HEK293 (cell line): Measurements from ENCODE around the gene PKIB.

ENCODE experiments used
- CTCF ChIP-seq: fragments of 450-650 bp; formaldehyde crosslinking; IDR thresholded peaks from 2 replicates; pipeline ENCODE4 v1.5.1; 2016; ENCODE audit warnings: missing biosample characterization, missing genetic modification characterization
- PRDM1 ChIP-seq: fragments of 450-650 bp; formaldehyde crosslinking; IDR thresholded peaks from 2 replicates; pipeline ENCODE4; 2016; ENCODE audit warnings: missing biosample characterization, missing genetic modification characterization
- RBAK ChIP-seq: fragments of 450-650 bp; formaldehyde crosslinking; IDR thresholded peaks from 2 replicates; pipeline ENCODE4 v1.5.1; 2016; ENCODE audit warnings: missing biosample characterization, missing genetic modification characterization
- SP7 ChIP-seq: fragments of 450-650 bp; formaldehyde crosslinking; IDR thresholded peaks from 2 replicates; pipeline ENCODE4 v1.5.1; 2016; ENCODE audit warnings: missing biosample characterization, missing genetic modification characterization
- WT1 ChIP-seq: fragments of 450-650 bp; formaldehyde crosslinking; IDR thresholded peaks from 2 replicates; pipeline ENCODE4 v1.5.1; 2016; ENCODE audit warnings: missing biosample characterization, missing genetic modification characterization
- ZNF146 ChIP-seq: fragments of 450-650 bp; formaldehyde crosslinking; IDR thresholded peaks from 2 replicates; pipeline ENCODE4 v1.5.1; 2016; ENCODE audit warnings: missing biosample characterization, missing genetic modification characterization
- ZNF221 ChIP-seq: fragments of 450-650 bp; formaldehyde crosslinking; IDR thresholded peaks from 2 replicates; pipeline ENCODE4 v1.5.1; 2017; ENCODE audit warnings: missing biosample characterization, missing genetic modification characterization, borderline replicate concordance
- ZNF274 ChIP-seq, 2 experiments: fragments of 200-500 bp in 1 of 2; fragments of 450-650 bp in 1 of 2; sonication (Bioruptor generic) in 1 of 2; formaldehyde crosslinking in 1 of 2; IDR thresholded peaks; 2 replicates each; pipeline versions ENCODE4 v1.5.1 to v1.6.1; 2014 to 2016; ENCODE audit warnings: borderline replicate concordance in 1 of 2, inconsistent platforms in 1 of 2, low read length in 1 of 2, missing biosample characterization in 1 of 2, missing genetic modification characterization in 1 of 2
- ZNF449 ChIP-seq: fragments of 450-650 bp; formaldehyde crosslinking; IDR thresholded peaks from 2 replicates; pipeline ENCODE4 v1.5.1; 2017; ENCODE audit warnings: missing biosample characterization, mild to moderate bottlenecking, missing genetic modification characterization, moderate library complexity
- ZNF501 ChIP-seq: fragments of 450-650 bp; formaldehyde crosslinking; IDR thresholded peaks from 2 replicates; pipeline ENCODE4 v1.5.1; 2016; ENCODE audit warnings: missing biosample characterization, missing genetic modification characterization
- ZNF785 ChIP-seq: fragments of 450-650 bp; formaldehyde crosslinking; IDR thresholded peaks from 2 replicates; pipeline ENCODE4 v1.5.1; 2016; ENCODE audit warnings: missing biosample characterization, missing genetic modification characterization
- ZSCAN23 ChIP-seq: fragments of 450-650 bp; formaldehyde crosslinking; IDR thresholded peaks from 2 replicates; pipeline ENCODE4 v1.5.1; 2016; ENCODE audit warnings: missing biosample characterization, missing genetic modification characterization
- TF ChIP-seq, protein P1 (sequence below): fragments of 450-650 bp; IDR thresholded peaks from 2 replicates; pipeline ENCODE4 v1.5.1; 2018; ENCODE audit warnings: missing biosample characterization, mild to moderate bottlenecking, missing genetic modification characterization

- TF ChIP-seq, protein P1, sequence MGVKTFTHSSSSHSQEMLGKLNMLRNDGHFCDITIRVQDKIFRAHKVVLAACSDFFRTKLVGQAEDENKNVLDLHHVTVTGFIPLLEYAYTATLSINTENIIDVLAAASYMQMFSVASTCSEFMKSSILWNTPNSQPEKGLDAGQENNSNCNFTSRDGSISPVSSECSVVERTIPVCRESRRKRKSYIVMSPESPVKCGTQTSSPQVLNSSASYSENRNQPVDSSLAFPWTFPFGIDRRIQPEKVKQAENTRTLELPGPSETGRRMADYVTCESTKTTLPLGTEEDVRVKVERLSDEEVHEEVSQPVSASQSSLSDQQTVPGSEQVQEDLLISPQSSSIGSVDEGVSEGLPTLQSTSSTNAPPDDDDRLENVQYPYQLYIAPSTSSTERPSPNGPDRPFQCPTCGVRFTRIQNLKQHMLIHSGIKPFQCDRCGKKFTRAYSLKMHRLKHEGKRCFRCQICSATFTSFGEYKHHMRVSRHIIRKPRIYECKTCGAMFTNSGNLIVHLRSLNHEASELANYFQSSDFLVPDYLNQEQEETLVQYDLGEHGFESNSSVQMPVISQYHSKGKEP (tag by site-specific recombination) = no peak
- TF ChIP-seq ZNF146 (tag by site-specific recombination) (no peak), ZNF274 (IDR thresholded peaks at IDR 0.05; ENCODE audit: low read length) (no peak), ZNF274 (tag by site-specific recombination; IDR thresholded peaks at IDR 0.05; ENCODE audit: borderline replicate concordance) (no peak), ZNF785 (no peak), SP7 (tag by site-specific recombination) (no peak), ZNF501 (no peak), RBAK (tag by site-specific recombination) (no peak), ZNF221 (tag by site-specific recombination) (no peak), CTCF (no peak), PRDM1 (no peak), WT1 (no peak), ZSCAN23 (no peak), ZNF449 (no peak)
Measured at GRCh38 chr6:122604676-122605075, 5.5 kb upstream of the PKIB start.
